ENCODE results near the gene LAP3. TPM values are rescaled to one million over a fixed set of nuclear protein-coding genes. Genes with fewer than 3 reads are reported as not detected.
"Not testable (repeated sequence)": the region's sequence is repeated elsewhere in the genome, so short reads cannot be mapped to it uniquely, and the experiment has no call there.

LAP3 gene
- 10 to 100 TPM; 50.9 to 86.6 (median 72.9) TPM for polyA plus RNA-seq (ENCODE audit: insufficient read length in 4 of 4)

DNA sequence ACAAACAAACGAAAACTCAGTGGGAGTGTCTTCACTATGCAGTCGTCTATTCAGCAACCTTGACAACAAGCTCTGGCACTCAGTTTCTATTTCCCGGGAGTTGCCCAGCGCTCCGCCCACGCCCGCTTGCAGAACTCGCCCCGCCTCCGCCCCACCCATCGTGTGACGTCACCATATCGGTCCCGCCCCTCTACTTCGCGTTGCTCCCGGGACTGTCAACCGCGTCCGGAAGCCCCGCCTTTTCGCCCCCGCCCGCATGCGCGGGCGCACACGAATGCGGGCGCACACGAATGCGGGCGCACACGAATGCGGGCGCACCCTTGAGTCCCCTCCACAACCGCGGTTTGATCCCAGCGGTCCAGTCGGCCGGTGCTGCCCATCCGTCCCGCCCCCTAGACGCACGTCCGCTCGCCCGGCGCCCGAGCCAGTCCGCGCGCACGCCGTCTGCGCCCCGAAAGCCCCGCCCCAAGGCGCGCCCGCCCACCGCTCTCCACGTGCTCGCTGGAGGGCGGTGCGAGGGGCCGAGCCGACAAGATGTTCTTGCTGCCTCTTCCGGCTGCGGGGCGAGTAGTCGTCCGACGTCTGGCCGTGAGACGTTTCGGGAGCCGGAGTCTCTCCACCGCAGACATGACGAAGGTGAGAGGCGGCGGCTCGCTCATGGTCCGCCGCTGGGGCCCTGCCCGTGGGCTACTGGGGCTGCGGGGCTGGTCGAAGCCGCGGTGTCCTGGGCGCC is at the start of gene LAP3:
LAP3 (plus strand) TSS at position 267 of the 733 bp plus-strand sequence; CDS start at position 535, 268 bp downstream.
- peak; percentile 92 to 94 (median 93) for DNase-seq (ENCODE audit: low read depth in 4 of 4, low spot score in 3 of 4)

DNA sequence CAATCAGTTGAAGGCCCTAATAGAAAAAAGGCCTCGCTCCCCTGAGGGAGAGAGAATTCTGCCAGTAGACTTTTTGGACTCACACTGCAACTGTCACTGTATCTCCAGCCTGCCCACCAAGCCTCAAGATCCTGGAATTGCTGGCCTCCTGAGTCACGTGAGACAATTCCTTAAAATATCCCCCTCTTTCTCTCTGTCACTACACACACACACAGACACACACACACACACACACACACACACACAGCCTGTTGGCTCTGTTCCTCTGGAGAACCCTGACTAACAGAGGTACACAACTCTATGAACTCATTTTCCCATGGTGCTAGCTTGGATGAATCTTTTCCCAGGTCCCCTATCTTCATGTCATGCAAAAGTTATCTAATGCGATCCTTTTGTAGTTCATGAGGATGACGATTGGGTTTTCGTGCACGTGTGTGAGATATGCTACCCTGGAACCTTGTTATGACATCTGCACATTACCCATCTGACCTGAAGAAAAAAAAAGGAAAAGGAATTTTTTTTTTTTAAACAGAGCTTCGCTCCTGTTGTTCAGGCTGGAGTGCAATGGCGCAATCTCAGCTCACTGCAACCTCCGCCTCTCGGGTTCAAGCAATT is 48.3 kb upstream of the LAP3 start:
- no peak for DNase-seq (ENCODE audit: low read depth in 4 of 4, low spot score in 3 of 4)

DNA sequence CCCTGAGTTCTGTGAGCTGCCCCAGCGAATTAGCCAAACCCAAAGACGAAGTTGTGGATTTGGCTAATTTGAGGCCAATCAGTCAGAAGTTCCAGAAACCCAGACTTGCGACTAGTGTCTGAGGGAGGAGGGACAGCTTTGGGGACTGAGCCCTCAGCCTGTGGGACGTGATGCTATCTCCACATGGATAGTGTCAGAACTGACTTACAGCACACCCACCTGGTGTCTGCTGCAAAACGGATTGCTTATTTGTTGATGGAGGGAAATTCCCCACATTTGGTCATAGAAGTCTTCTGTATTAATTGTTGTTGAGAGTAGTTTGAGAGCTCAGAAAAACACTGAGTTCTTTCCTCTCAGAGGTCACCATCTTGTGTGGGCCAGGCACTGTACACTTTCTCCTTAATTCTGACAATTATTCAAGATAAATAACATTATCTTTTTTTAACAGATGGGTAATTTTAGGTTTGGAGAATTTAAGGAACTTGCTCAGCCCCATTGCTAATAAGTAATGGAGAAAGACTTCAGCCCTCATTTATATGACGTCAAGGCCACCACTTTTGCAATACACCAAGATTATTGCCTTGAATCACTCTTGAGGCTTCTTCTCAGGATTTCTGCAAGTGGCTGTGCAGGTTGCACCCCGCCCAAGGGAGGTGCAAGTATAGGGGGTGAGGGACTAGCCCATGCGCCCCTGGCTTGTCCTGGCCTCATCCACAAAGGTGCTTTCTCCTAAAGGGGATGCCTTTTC is 45.3 kb upstream of the LAP3 start:
- DNase-seq (ENCODE audit: low read depth in 4 of 4, low spot score in 3 of 4) = no peak

DNA sequence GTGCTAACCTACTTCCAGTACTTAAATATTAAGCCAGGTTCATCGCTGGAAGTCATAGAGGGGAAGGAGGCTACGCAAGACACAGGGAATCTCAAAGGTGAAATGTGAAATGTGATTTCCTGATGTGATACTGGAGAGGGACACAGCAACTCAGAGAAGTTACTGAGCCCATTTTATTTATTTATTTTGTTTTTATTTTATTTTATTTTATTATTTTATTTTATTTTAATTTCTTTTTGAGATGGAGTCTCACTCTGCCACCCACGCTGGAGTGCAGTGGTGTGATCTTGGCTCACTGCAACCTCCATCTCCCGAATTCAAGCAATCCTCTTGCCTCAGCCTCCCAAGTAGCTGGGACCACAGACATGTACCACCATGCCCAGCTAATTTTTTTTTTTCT is 42.3 kb upstream of the LAP3 start:
- DNase-seq (ENCODE audit: low read depth in 4 of 4, low spot score in 3 of 4) = no peak

DNA sequence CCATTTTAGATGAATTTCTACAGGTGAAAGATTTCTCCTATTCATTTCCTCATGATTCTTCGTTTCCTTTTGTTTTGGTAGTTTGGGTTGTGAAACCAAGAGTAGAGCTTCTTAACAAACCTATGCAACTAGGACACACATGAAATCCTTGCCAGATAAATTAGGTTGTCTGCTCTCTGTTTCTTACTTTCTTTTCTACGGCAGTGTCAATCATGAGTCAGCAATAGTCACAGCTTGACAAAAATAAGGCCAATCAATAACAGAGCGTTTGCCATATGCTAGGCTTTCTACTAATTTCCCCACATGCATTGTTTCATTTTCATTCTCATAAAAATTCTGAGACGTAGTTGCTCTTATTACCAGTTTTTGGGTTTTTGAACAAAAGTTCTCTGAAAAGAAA is 41.8 kb upstream of the LAP3 start:
- DNase-seq (ENCODE audit: low read depth in 4 of 4, low spot score in 3 of 4) = no peak

DNA sequence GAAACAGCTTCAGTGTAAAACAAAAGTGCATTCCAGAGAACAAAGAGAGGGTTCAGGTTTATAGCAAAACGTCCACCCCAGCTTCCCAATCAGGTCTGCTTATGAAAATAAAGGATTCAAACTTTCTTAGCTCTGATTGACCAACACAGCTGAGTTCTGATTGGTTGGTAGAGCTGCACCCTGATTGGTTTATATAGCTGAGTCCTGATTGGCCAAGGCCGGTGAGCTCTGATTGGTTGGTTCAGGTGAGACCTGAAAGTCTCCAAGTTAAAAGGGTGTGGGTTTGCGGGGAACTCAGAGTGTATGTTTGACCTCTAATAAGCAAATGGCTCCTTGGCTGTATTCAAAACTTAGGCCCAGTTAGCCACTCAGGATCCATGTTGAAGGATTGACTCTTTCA is 41.1 kb upstream of the LAP3 start:
- DNase-seq (ENCODE audit: low read depth in 4 of 4, low spot score in 3 of 4) = no peak

DNA sequence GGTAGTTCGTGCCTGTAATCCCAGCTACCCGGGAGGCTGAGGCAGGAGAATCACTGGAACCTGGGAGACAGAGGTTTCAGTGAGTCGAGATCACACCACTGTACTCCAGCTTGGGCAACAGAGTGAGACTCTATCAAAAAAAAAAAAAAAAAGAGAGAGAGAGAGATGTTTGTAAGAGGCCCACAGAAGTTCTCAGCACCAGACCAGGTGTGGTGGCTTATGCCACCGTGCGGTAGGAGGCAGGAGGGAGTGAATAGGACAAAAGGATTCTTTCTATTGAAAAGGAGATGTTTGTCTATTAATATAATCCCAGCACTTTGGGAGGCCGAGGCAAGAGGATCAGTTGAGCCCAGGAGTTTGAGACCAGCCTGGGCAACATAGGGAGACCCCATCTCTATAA is 39.9 kb upstream of the LAP3 start:
- not testable (repeated sequence) for DNase-seq (ENCODE audit: low read depth in 4 of 4, low spot score in 3 of 4)

DNA sequence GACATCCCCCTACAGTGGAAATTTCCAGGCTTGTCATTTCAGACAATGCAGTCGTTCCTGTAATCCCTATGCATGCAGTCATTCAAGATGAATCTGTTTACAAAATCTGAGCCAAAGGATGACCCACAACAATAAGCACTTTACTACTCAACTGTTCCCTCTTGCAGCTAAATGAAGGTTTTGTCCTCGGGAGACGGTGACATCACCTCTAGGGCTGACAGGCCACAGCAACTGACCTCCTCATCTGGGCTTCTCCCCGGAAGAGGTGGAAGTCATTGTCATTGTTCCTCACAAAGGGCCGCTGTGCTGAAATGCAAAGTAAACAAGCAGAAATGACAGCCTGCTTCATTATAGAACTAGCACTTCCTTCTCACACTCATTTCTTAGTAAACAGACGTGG is 32.8 kb upstream of the LAP3 start:
- DNase-seq (ENCODE audit: low read depth in 4 of 4, low spot score in 3 of 4) = no peak

DNA sequence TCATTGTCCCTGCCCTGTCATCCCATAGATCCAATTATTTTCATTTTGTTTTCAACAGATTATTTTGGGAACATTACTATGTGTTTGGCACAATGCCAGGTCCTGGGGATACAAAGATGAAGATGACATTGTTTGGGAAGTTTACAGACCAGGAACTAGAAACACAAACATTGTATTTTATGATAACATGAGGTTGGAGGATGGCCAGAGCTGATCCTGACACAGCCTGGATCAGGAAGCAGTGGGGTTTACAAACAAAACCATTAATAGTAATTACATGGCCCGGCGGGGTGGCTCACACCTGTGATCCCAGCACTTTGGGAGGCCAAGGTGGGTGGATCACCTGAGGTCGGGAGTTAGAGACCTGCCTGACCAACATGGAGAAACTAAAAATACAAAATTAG is 32.2 kb upstream of the LAP3 start:
- no peak for DNase-seq (ENCODE audit: low read depth in 4 of 4, low spot score in 3 of 4)

DNA sequence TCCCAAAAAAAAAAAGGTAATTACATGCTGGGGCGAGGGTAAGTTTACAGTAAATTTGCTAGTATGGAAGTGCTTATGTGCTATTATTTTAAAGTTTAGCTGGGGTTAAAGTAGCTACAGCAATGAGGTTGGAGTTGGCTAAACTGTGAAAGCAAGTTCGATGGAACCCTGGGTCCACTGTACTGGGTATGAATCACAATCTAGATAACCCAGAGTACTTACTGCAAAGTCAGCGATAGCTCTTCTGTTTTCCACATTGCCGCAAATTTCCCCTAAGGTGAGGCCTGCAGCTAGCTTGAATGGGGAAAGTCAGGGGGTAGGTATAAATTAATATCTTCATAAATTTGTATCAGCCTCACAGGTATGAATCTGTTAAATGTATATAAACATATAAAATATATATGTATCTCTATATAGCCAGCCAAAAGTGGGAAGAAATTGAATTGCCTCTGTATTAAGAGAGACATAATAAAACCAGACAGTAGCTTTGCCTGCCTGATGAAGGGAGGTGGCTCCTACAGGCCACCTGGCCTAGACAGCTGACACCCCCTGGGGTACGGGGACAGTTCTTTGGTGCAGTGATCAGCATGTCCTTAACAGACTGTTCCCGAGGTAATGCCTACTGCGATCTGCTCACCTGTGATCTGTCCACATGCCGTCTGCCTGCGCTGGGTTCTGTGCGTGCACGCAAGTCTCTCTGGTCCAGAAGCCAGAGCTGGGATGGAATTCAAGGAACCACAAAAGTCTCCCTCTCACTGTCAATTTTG is 31.4 kb upstream of the LAP3 start:
- DNase-seq (ENCODE audit: low read depth in 4 of 4, low spot score in 3 of 4) = no peak

DNA sequence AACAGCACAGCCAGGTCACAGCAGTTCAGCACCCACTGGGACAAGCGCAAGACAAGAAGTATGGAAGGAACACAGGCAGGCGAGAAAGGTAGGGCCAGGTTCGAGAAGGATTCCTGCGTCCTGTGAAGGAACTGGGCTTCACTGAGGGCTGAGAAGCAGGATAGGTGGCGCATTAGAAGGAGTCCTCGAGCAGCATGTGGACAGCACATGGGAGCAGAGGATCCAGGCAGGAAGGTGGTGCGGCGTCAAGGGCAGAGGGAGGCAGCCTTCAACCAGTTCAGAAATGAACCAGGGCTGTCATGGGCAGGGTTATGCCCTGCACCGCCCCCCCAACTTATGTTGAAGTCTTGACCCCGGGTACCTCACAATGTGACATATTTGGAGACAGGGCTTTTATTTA is 30.8 kb upstream of the LAP3 start:
- DNase-seq (ENCODE audit: low read depth in 4 of 4, low spot score in 3 of 4) = no peak

DNA sequence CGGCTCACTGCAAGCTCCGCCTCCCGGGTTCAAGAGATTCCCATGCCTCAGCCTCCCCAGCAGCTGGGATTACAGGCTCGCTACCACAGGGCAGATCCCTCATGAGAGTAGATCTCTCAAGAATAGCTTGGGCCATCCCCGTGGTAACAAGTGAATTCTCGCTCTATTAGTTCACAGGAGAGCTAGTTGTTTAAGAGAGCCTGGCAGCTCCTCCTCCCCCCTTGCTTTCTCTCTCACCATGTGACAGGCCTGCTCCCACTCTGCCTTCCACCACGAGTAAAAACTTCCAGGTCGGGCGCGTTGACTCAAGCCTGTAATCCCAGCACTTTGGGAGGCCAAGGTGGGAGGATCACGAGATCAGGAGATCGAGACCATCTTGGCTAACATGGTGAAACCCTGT is 30.3 kb upstream of the LAP3 start:
- no peak for DNase-seq (ENCODE audit: low read depth in 4 of 4, low spot score in 3 of 4)

DNA sequence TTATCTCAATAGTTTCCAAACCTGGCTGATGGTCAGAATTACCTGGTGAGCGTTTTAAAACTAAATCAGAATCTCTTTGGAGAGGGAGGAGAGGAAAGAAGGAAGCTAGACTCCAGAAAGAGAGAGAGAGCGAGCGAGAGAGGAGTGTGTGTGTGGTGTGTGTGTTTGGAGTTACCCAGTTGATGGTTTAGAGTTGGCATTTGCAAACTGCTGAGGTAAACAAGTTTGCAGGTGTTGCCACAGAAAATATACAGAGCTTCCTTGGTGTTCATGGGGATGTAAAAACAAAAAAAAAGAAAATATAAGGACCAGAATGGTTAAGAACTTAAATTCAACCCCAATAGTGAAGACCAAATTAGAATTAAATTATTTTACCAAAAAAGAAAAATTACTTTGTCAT is 26.4 kb upstream of the LAP3 start:
- DNase-seq (ENCODE audit: low read depth in 4 of 4, low spot score in 3 of 4) = no peak

DNA sequence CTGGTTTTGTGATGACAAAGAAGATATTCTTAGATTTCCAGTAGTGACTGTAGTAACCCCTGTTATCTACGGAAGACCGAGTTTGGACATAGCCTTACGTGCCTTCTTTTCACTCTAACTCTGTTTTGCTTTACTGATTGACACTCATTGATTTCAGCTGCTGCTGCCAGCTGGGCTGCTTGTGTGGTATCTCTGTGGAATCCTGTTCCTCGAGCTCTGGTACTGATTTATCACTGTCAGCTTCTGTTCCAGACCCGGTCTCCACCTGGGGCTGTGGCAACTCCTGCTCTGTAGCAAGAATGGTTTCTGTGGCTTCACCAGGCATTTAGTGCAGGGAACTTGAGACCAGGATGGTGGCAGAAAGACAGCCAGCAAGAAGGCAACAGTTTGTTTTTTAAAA is 24.6 kb upstream of the LAP3 start:
- DNase-seq (ENCODE audit: low read depth in 4 of 4, low spot score in 3 of 4) = no peak

DNA sequence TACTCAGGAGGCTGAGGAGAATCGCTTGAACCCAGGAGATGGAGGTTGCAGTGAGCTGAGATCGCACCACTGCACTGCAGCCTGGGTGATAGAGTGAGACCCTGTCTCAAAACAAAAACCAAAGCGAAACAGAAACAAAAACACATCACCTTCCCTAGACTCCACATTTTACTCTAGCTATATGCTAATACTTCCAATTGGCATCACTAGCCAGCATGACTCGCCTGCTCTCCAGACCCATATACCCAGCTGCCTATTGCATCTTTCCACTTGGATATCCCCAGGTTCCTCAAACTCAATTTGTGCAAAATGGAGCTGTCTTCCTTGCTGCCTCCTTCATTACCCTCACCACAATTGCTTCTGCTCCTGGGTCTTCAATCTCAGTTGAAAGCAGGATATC is 22.4 kb upstream of the LAP3 start:
- DNase-seq (ENCODE audit: low read depth in 4 of 4, low spot score in 3 of 4) = no peak

DNA sequence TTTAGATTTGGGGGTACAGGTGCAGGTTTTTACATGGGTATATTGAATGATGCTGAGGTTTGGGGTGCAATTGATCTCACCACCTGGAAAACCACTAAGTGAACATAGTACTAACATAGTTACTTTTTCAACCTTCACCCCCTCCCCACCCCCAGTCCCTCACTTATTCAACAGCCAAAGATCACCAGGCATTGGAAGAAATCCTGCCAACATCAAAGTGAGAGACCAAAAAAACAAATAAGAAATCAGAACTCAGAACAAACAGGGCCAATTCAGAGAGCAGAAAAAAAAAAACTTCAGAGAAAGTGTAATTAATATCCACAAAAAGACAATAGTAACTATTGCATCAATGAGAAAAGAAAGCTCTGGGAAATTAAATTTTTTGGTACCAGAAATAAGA is 20.5 kb upstream of the LAP3 start:
- no peak for DNase-seq (ENCODE audit: low read depth in 4 of 4, low spot score in 3 of 4)

DNA sequence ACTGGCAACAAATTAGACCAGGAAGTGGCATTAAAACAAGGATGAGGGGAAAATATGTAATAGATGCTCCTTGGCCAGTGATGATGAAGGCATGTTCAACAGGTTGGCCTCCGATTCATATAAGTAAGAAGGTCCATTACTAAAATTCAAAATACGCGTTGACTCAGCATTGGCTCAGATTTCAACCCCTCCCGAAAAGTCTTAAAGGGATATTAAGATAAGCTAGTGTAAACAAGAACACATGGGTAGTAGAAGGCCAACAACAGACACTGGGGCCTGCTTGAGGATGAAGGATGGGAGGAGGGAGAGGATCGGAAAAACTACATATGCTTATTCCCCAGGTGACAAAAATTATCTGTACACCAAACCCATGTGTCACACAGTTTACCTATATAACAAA is 19.1 kb upstream of the LAP3 start:
- DNase-seq (ENCODE audit: low read depth in 4 of 4, low spot score in 3 of 4) = no peak

DNA sequence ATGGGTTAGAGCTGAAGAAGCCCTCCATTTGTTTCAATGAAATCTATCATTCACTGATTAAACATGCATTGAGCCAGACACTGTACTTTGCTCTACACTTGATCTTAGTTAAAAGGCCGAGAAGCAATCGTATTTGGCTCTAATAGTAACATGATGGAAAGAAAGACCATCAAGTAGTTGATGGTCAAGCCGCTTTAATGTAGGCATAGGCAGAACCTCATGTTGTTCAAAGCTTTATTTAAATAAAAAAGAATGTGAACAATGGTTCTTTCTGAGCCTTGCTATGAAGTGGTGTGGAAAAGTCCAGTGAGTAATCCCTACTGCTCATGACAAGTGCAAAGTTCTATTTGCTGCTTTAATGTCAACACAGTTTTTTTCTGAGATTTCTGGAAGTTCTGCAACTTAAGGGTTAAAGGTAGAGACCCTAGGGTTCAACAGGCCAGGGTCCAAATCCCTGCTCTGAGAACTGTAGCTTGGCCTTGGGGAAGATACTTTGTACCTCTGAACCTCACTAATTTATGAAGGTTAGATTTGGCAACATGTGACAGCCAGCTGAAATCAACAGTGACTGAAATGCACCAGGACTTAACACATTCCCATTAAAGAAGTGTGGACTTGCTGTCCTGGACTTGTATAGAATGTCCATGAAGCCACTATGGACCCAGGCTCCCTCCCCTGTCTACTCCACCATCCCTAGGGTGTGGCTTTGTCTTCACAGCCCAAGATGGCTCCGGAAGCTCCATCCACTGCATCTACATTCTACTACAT is 17.9 kb upstream of the LAP3 start:
- DNase-seq (ENCODE audit: low read depth in 4 of 4, low spot score in 3 of 4) = no peak

DNA sequence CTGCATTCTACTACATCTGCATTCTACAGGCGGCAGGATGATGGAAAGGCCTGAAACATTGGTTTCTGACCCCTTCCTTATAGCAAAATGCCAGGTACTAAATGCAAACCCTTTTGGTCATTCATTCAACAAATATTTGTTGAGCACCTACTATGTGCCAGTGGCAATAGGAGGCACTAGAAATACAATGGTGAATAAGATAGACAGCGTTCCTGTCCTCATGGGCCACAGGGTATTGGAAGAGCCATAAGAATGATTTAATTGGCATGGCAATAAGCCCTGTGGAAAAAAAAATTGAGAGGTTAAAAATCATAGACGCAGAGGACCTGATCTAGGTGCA is 17.3 kb upstream of the LAP3 start:
- DNase-seq (ENCODE audit: low read depth in 4 of 4, low spot score in 3 of 4) = no peak

DNA sequence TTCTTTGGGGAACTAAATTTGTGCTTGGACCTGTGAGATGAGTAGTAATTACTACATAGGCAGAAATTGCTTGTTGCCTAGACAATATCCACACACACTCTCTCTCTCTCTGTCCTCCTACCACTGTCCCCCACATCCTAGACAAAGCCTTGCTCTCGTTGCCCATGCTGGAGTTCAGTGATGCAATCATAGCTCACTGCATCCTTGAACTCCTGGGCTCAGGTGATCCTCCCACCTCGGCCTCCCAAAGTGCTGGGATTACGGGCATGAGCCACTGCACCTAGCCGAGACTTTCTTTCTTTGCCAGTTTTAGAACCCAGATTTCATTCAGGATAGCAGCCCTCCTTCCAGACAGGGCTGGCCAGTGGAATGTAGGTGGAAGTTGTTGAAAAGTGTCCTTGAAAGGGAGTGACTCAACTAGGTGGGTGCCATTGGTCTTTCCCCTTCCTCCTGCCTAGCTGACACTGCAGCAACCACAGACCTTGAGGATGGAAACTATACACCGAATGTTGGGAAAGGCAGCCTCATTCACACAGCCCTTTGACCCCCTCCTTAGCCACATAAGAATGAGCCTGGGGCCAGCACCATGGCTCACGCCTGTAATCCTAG is 16.8 kb upstream of the LAP3 start:
- DNase-seq (ENCODE audit: low read depth in 4 of 4, low spot score in 3 of 4) = no peak
